OCI-LY3 (cell line): ENCODE measurements around the gene ZFYVE9.
"Not testable (repeated sequence)": the region's sequence is repeated elsewhere in the genome, so short reads cannot be mapped to it uniquely, and the experiment has no call there.

ENCODE experiments used
- H2AFZ ChIP-seq: fragments of 200-600, 300-600 bp; shearing (Covaris generic); 2 replicates; pipeline ENCODE4 v1.6.0; 2014; ENCODE audit warnings: antibody characterized with exemption, low read depth, low read length
- H3K27ac ChIP-seq: fragments of 200-600, 300-600 bp; sonication (generic); 2 replicates; pipeline ENCODE4 v1.5.1; 2014; ENCODE audit warnings: mild to moderate bottlenecking, low read length, moderate library complexity, mixed read lengths
- H3K27me3 ChIP-seq: fragments of 200-600, 300-600 bp; sonication (generic); 2 replicates; pipeline ENCODE4 v1.6.1; 2014; ENCODE audit warnings: low read depth, low read length, mixed read lengths
- H3K36me3 ChIP-seq: fragments of 200-600, 300-600 bp; sonication (generic); replicated peaks from 2 replicates; pipeline ENCODE3; 2014; ENCODE audit warnings: low read depth, low read length, mixed read lengths
- H3K4me1 ChIP-seq: fragments of 300-600, 200-600 bp; sonication (generic); 2 replicates; pipeline ENCODE4 v1.6.1; 2014; ENCODE audit warnings: low read length, mixed read lengths
- H3K4me2 ChIP-seq: fragments of 200-600, 300-600 bp; sonication (generic); 2 replicates; pipeline ENCODE4 v1.6.1; 2014; ENCODE audit warnings: low read length, mixed read lengths
- H3K4me3 ChIP-seq: fragments of 300-600, 200-600 bp; sonication (generic); 2 replicates; pipeline ENCODE4 v1.5.1; 2014; ENCODE audit warnings: antibody characterized with exemption, mild to moderate bottlenecking, low read length, moderate library complexity
- H3K79me2 ChIP-seq: fragments of 300-600, 200-600 bp; shearing (Covaris generic); 2 replicates; pipeline ENCODE4 v1.6.1; 2014; ENCODE audit warnings: mild to moderate bottlenecking, low read length, mixed read lengths
- H3K9ac ChIP-seq: fragments of 300-600, 200-600 bp; shearing (Covaris generic); 2 replicates; pipeline ENCODE4 v1.6.0; 2014; ENCODE audit warnings: mild to moderate bottlenecking, low read length, moderate library complexity
- H3K9me3 ChIP-seq: fragments of 200-600, 300-600 bp; shearing (Covaris generic); 2 replicates; pipeline ENCODE4 v1.6.1; 2014; ENCODE audit warnings: low read length, mixed read lengths; ENCODE audit not compliant: insufficient read depth
- H4K20me1 ChIP-seq: fragments of 200-600, 300-600 bp; sonication (generic); 2 replicates; pipeline ENCODE4 v1.6.1; 2016; ENCODE audit warnings: low read length, mixed read lengths; ENCODE audit not compliant: insufficient read depth
- EZH2phosphoT487 ChIP-seq: fragments of 200-600 bp; shearing (Covaris generic); IDR thresholded peaks from 2 replicates; pipeline ENCODE4 v1.6.1; 2018; ENCODE audit warnings: antibody characterized with exemption, mixed run types, low read depth
- TF ChIP-seq, protein P1 (sequence below): fragments of 200-600, 300-600 bp; sonication (generic); IDR thresholded peaks from 2 replicates; pipeline ENCODE4 v1.5.1; 2014; ENCODE audit warnings: antibody characterized with exemption, low read length, low read depth

ZFYVE9 gene

GRCh38 chr1:52168373-52169080, 26.6 kb downstream of the ZFYVE9 start:
- no peak overlapping the region for H3K9ac ChIP-seq
- TF ChIP-seq, protein P1, sequence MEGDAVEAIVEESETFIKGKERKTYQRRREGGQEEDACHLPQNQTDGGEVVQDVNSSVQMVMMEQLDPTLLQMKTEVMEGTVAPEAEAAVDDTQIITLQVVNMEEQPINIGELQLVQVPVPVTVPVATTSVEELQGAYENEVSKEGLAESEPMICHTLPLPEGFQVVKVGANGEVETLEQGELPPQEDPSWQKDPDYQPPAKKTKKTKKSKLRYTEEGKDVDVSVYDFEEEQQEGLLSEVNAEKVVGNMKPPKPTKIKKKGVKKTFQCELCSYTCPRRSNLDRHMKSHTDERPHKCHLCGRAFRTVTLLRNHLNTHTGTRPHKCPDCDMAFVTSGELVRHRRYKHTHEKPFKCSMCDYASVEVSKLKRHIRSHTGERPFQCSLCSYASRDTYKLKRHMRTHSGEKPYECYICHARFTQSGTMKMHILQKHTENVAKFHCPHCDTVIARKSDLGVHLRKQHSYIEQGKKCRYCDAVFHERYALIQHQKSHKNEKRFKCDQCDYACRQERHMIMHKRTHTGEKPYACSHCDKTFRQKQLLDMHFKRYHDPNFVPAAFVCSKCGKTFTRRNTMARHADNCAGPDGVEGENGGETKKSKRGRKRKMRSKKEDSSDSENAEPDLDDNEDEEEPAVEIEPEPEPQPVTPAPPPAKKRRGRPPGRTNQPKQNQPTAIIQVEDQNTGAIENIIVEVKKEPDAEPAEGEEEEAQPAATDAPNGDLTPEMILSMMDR, result no peak
- TF ChIP-seq EZH2phosphoT487, result no peak
- no peaks in the 10 kb centered on the region for H3K4me1 ChIP-seq
- H2AFZ ChIP-seq, result no peak overlapping the region
- no peaks in the 10 kb centered on the region for H3K27me3 ChIP-seq
- H3K4me3 ChIP-seq, result no peak overlapping the region
- no peaks in the 10 kb centered on the region for H4K20me1 ChIP-seq
- H3K9me3 ChIP-seq, result no peaks in the 10 kb centered on the region
- H3K79me2 ChIP-seq, result no peaks in the 10 kb centered on the region
- H3K27ac ChIP-seq, result no peak overlapping the region
- H3K4me2 ChIP-seq, result no peak overlapping the region
- no peaks in the 10 kb centered on the region for H3K36me3 ChIP-seq

GRCh38 chr1:52171149-52171548, 29.3 kb downstream of the ZFYVE9 start:
- not testable (repeated sequence) for H3K4me2 ChIP-seq, H3K9me3 ChIP-seq, H2AFZ ChIP-seq, H3K79me2 ChIP-seq, H3K36me3 ChIP-seq, H3K27ac ChIP-seq, H3K4me3 ChIP-seq, H4K20me1 ChIP-seq, H3K27me3 ChIP-seq, H3K4me1 ChIP-seq, H3K9ac ChIP-seq

- no peaks in the 10 kb centered on the region for H4K20me1 ChIP-seq
- no peaks in the 10 kb centered on the region for H3K36me3 ChIP-seq
- no peak overlapping the region for H2AFZ ChIP-seq
- no peaks in the 10 kb centered on the region for H3K9me3 ChIP-seq
- H3K4me1 ChIP-seq, result no peaks in the 10 kb centered on the region
- no peak overlapping the region for H3K4me2 ChIP-seq
- H3K79me2 ChIP-seq, result no peaks in the 10 kb centered on the region
- H3K27ac ChIP-seq, result no peak overlapping the region
- TF ChIP-seq EZH2phosphoT487, result no peak
- TF ChIP-seq, protein P1, result no peak
- no peak overlapping the region for H3K9ac ChIP-seq
- H3K27me3 ChIP-seq, result no peaks in the 10 kb centered on the region
- no peak overlapping the region for H3K4me3 ChIP-seq
These were observed 37.2 kb downstream of the ZFYVE9 start for GRCh38 chr1:52179073-52179472.

DNA sequence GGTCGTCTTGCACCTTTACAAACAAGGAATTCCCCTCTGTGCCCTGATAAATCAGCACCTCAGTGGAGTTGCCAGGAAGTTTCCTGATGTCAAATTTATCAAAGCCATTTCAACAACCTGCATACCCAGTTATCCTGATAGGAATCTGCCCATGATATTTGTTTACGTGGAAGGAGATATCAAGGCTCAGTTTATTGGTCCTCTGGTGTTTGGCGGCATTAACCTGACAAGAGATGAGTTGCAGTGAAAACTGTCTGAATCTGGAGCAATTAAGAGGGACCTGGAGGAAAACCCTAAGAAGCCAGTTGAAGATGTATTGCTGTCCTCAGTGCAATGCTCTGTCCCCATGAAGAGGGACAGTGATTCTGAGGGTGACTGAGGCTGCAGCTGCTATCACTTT, 38.3 kb downstream of the ZFYVE9 start:
- Histone ChIP-seq H3K4me3 (no peak overlapping the region), H2AFZ (no peak overlapping the region), H3K27ac (no peak overlapping the region), H3K9ac (no peak overlapping the region), H3K36me3 (no peaks in the 10 kb centered on the region), H3K4me1 (no peaks in the 10 kb centered on the region), H3K79me2 (no peaks in the 10 kb centered on the region), H3K27me3 (no peaks in the 10 kb centered on the region), H4K20me1 (no peaks in the 10 kb centered on the region), H3K4me2 (no peak overlapping the region), H3K9me3 (no peaks in the 10 kb centered on the region)
- TF ChIP-seq, protein P1, result no peak
- TF ChIP-seq EZH2phosphoT487, result no peak

DNA sequence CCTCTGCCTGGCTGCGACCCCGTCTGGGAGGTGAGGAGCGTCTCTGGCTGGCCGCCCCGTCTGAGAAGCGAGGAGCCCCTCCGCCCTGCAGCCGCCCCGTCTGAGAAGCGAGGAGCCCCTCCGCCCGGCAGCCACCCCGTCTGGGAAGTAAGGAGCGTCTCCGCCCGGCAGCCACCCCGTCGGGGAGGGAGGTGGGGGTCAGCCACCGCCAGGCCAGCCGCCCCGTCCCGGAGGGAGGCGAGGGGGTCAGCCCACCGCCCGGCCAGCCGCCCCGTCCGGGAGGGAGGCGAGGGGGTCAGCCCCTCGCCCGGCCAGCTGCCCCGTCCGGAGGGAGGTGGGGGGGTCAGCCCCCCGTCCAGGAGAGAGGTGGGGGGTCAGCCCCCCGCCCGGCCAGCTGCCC, 39.9 kb downstream of the ZFYVE9 start:
- H2AFZ ChIP-seq, H3K27me3 ChIP-seq, H3K4me1 ChIP-seq, H3K36me3 ChIP-seq, H3K9me3 ChIP-seq, H3K79me2 ChIP-seq, H3K4me3 ChIP-seq, H3K27ac ChIP-seq, H3K9ac ChIP-seq, H4K20me1 ChIP-seq, H3K4me2 ChIP-seq: not testable (repeated sequence)

GRCh38 chr1:52182328-52182727, 40.4 kb downstream of the ZFYVE9 start:
- not testable (repeated sequence) for H3K27me3 ChIP-seq, H3K9ac ChIP-seq, H3K9me3 ChIP-seq, H3K4me1 ChIP-seq, H3K27ac ChIP-seq, H3K4me3 ChIP-seq, H3K36me3 ChIP-seq, H3K79me2 ChIP-seq, H3K4me2 ChIP-seq, H2AFZ ChIP-seq, H4K20me1 ChIP-seq
